ENCODE results near the gene SYNE2. TPM values are rescaled to one million over a fixed set of nuclear protein-coding genes. Genes with fewer than 3 reads are reported as not detected.
A peak's percentile ranks its signal among the peaks of the same experiment; 100 is the strongest.

The SYNE2 gene
- total RNA-seq, 1 donor from 2014 or later: 518 TPM

DNA sequence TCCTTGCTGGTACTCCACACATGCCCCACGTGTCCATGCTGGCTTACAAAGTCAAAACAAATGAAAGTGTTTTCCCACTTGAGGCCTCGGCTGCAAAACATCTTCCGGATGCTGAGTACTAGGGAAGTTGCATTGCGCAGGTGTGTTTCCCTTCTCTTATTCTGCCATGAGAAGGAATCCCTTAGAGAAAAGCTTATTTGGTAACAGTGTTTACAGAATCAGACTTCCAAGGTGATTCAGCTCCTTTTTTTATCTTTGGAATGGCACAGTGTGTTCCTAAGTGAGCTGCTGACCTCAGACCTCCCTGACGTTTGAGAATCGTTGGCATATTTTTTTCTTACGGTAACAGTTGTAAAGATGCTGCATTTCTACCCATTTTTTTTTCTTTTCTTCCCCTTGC lies 230.0 kb downstream of the SYNE2 start:
- peak in 1 of 2 donors; percentile 86 for DNase-seq (ENCODE audit: low spot score in 2 of 2)
- H3K27ac ChIP-seq: peak overlapping the region; percentile 85 to 88
- H3K27me3 ChIP-seq: no peaks in the 10 kb centered on the region
- intact Hi-C loops (cut with DNase I): loop anchor here (1.0 to 2.0 kb wide), 2 partner anchors 30 to 35 kb away; no protein-coding TSS in a partner anchor
- H3K4me3 ChIP-seq: no peak overlapping the region
- H3K4me1 ChIP-seq: peaks cover 4 to 16% of the 10 kb centered on the region in 2 donors
- H3K9me3 ChIP-seq: no peaks in the 10 kb centered on the region
- TF ChIP-seq, protein P1, sequence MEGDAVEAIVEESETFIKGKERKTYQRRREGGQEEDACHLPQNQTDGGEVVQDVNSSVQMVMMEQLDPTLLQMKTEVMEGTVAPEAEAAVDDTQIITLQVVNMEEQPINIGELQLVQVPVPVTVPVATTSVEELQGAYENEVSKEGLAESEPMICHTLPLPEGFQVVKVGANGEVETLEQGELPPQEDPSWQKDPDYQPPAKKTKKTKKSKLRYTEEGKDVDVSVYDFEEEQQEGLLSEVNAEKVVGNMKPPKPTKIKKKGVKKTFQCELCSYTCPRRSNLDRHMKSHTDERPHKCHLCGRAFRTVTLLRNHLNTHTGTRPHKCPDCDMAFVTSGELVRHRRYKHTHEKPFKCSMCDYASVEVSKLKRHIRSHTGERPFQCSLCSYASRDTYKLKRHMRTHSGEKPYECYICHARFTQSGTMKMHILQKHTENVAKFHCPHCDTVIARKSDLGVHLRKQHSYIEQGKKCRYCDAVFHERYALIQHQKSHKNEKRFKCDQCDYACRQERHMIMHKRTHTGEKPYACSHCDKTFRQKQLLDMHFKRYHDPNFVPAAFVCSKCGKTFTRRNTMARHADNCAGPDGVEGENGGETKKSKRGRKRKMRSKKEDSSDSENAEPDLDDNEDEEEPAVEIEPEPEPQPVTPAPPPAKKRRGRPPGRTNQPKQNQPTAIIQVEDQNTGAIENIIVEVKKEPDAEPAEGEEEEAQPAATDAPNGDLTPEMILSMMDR (IDR thresholded peaks at IDR 0.05): no peak
- H3K36me3 ChIP-seq: peaks cover 10 to 31% of the 10 kb centered on the region in 2 donors

DNA sequence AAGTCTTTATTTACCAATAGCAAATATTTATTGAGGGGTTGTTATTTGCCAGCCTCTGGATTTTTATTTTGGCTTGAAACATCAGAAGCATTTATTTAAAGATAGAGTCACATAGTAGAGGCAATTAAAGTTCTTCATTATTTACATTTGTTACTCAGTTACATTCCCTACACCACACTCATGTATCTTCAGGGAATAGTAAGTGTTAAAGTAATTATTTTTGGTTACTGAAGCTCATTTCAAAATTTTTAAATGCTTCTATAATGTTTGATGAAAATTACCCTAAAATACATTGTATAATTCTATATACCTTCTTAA lies 235.8 kb downstream of the SYNE2 start:
- H3K36me3 ChIP-seq: peaks cover 0 to 42% of the 10 kb centered on the region in 2 donors
- intact Hi-C loops (cut with DNase I): no loop called here
- TF ChIP-seq, protein P1 (IDR thresholded peaks at IDR 0.05): no peak
- no peaks in the 10 kb centered on the region for H3K9me3 ChIP-seq
- H3K4me1 ChIP-seq: peaks cover 0 to 5% of the 10 kb centered on the region in 2 donors
- H3K27ac ChIP-seq: no peak overlapping the region
- H3K27me3 ChIP-seq: no peaks in the 10 kb centered on the region
- no peak for DNase-seq (ENCODE audit: low spot score in 2 of 2)
- H3K4me3 ChIP-seq: no peak overlapping the region

DNA sequence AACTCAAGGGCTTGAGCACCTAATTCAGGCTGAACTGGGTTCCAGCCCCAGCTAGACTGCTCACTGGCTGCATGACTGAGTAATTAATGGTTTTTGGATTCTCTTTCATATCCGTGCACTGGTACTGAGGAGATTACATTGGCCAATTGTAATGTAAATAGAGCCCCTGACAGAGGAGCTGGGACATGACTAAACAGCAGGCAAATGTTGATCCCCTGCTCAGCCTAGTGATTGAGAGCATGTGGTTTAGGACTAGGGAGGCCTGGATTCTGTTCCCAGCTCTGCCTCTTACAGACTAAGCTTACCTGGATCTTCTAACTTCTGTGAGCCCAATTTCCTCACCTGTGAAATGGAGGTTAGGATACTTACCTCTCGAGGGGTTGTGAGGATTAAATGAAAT lies 237.1 kb downstream of the SYNE2 start:
- H3K9me3 ChIP-seq: no peaks in the 10 kb centered on the region
- DNase-seq (ENCODE audit: low spot score in 2 of 2): no peak
- peaks cover 0 to 48% of the 10 kb centered on the region in 2 donors for H3K36me3 ChIP-seq
- intact Hi-C loops (cut with DNase I): no loop called here
- TF ChIP-seq, protein P1 (IDR thresholded peaks at IDR 0.05): no peak
- no peaks in the 10 kb centered on the region for H3K4me1 ChIP-seq
- no peaks in the 10 kb centered on the region for H3K27me3 ChIP-seq
- H3K4me3 ChIP-seq: no peak overlapping the region
- H3K27ac ChIP-seq: no peak overlapping the region

DNA sequence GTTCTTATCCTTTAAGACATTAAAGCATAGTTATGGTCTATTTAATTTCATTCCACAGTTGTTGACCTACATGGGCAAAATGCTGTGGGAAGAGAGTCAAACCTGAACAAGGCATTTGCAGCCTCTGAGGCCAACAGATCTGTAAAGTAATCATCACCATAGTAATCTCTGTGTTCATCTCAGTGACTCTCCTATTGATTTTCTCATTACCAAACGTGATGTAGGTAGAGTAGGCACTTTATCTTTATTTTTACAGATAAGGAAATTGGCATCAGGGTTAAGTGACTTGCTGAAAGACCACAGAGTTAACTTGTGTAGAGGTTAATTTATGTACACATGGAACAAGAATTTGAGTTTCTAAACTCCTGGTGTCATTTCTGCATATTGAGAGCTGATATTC lies 238.4 kb downstream of the SYNE2 start:
- H3K9me3 ChIP-seq: no peaks in the 10 kb centered on the region
- H3K4me1 ChIP-seq: no peaks in the 10 kb centered on the region
- no peak overlapping the region for H3K27ac ChIP-seq
- H3K27me3 ChIP-seq: no peaks in the 10 kb centered on the region
- DNase-seq (ENCODE audit: low spot score in 2 of 2): no peak
- peaks cover 0 to 49% of the 10 kb centered on the region in 2 donors for H3K36me3 ChIP-seq
- no peak overlapping the region for H3K4me3 ChIP-seq
- TF ChIP-seq, protein P1 (IDR thresholded peaks at IDR 0.05): no peak
- intact Hi-C loops (cut with DNase I): no loop called here

DNA sequence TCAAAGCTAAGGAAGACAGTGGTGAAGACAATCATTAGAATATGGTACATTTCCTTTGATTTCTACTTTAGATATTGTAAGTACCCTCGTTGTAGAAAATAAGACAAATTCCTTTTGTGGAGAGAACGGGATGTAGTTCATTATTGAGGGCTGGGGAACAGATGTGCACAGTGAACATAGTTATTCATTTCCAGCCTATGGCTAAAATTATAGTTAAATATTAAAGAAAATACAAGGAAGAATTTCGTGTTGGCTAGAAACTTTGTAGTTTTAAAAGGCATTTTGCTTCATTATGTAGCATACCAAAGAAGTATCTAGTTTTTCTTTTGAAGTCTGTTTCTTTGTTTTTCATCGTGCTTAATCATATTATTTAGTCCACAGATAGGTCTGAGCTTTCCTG lies 239.5 kb downstream of the SYNE2 start:
- peaks cover 3 to 49% of the 10 kb centered on the region in 2 donors for H3K36me3 ChIP-seq
- H3K4me3 ChIP-seq: no peak overlapping the region
- H3K9me3 ChIP-seq: no peaks in the 10 kb centered on the region
- no peaks in the 10 kb centered on the region for H3K27me3 ChIP-seq
- H3K27ac ChIP-seq: no peak overlapping the region
- no peak for DNase-seq (ENCODE audit: low spot score in 2 of 2)
- intact Hi-C loops (cut with DNase I): no loop called here
- no peaks in the 10 kb centered on the region for H3K4me1 ChIP-seq
- TF ChIP-seq, protein P1 (IDR thresholded peaks at IDR 0.05): no peak

DNA sequence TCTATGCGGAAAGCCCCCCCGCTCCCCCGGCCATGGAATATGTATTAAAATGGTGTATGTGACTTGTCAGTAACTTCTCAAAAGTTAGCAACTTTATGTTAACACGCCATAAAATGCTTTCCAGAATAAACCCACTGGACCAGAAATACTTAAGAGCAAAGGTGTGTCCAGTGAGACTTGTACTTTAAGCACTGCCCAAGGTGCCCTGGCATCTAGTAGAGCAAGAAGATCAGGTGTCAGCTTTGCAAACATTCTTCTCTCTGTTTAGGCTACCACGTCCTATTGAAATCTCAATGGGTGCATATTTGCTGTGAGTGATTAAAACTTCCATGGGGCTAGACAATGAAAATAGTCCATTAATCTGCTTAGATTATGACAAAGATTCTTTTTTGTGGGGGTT lies 240.1 kb downstream of the SYNE2 start:
- peaks cover 3 to 49% of the 10 kb centered on the region in 2 donors for H3K36me3 ChIP-seq
- TF ChIP-seq, protein P1 (IDR thresholded peaks at IDR 0.05): no peak
- H3K9me3 ChIP-seq: no peaks in the 10 kb centered on the region
- DNase-seq (ENCODE audit: low spot score in 2 of 2): no peak
- H3K4me3 ChIP-seq: no peak overlapping the region
- H3K27me3 ChIP-seq: no peaks in the 10 kb centered on the region
- intact Hi-C loops (cut with DNase I): no loop called here
- H3K4me1 ChIP-seq: no peaks in the 10 kb centered on the region
- no peak overlapping the region for H3K27ac ChIP-seq

Measured in ascending aorta (tissue), 2 donors.